GM21526 (cell line): ENCODE measurements around the gene COA7.

Experiments used
- ATAC-seq: cut with Tn5 transposase; IDR thresholded peaks from one replicate; pipeline ENCODE4 v1.9.1; 2021; ENCODE audit warnings: moderate library complexity; ENCODE audit not compliant: unreplicated experiment, low FRiP score

The COA7 gene

DNA sequence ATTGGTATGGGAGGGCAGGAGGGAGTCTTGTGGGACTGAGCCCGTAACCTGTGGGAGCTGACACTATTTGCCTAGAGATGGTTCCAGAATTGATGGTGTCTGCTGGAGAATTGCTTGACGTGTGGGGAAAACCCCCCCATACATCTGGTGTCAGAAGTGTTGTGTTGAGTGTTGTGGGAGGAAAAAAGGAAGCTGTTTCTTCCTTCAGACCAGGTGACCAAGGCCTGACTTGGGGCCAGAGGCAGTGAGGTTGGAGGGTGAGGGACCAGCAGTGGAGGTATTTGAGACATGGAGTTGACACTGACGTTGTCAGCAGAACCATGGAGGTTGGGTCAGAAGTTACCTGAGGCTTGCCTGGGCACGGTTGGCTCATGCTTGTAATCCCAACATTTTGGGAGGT is 56.8 kb downstream of the COA7 start:
- no peak for ATAC-seq

DNA sequence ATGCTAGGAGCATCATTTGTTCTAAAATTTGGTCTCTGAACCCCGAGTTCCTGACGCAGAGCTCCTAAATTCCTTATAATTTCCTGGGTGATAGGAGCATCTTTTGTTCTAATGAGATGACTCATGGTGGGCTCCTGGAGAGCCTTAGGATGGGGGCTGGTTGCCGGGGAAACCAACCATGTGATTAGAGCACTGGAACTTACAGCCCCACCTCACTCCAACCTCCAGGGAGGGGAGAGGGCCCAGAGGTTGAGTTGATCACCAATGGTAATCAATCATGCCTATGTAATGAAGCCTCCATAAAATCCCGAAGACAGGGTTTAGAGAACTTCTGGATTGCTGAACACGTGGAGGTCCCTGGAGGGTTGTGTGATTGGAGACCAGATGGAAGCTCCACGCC is 57.5 kb downstream of the COA7 start:
- no peak for ATAC-seq

DNA sequence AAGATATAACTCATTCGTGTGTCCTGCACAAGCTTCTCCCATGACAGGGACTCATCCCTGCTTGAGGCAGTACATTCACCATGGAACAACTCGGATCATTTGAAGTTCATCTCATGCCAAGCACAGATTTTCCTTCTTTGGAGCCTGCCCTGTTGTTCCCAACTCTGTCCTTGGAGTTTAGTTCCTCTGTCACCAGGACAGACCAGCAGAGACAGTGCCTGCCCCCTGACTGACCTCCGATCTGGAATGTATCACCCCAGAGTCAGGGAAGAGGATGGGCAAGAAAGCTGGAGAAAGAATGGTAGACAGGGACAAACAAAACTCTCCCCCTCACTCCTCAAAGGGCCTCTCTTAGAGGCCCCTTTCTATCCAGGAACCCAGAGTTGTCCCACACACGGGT is 60.2 kb downstream of the COA7 start:
- no peak for ATAC-seq

DNA sequence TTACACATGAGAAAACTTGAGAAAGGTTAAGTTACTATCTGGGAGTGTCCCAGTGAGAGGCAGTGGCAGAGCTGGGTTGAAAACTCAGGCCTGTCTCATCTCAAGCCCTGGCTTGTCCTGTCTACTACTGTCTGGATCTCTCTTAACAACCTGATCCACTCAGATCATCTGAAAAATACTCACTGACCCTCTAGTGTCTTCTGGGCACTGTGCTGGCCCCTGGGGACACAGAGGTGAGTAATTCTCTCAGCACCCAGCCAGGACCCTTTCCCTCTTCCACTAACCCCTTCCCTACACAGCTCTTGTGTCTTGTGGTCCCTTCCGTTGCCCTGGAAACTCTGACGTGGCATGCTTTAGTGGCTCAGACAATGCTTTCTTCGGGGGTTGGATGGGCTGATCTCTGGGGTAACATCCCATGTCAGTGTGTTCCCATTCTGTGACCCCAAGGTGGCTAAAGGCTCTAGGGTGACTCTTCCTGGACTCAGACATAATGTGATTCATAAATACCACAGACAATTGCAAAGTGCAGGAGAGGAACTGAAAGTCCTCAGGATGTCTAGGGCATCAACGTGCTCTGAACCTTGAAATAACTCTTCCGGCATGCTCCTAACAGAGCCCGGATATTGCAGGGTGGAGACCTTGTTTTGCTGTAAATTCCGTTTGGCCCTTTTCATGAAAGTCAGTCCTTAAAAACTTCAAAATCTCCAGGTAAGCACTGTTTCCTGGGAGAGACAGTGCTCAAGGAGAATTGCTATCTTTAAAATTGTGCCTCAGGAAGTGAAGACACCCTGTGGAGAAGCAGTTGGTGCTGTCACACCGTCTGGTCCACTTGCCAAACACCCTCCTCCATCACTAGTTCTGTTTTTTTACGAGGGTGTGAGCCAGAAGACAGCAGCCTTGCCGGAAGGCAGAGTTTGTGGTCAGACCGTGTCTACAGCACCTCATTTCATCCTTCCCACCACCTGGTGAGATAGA is 61.1 kb downstream of the COA7 start:
- ATAC-seq: peak; percentile 76

DNA sequence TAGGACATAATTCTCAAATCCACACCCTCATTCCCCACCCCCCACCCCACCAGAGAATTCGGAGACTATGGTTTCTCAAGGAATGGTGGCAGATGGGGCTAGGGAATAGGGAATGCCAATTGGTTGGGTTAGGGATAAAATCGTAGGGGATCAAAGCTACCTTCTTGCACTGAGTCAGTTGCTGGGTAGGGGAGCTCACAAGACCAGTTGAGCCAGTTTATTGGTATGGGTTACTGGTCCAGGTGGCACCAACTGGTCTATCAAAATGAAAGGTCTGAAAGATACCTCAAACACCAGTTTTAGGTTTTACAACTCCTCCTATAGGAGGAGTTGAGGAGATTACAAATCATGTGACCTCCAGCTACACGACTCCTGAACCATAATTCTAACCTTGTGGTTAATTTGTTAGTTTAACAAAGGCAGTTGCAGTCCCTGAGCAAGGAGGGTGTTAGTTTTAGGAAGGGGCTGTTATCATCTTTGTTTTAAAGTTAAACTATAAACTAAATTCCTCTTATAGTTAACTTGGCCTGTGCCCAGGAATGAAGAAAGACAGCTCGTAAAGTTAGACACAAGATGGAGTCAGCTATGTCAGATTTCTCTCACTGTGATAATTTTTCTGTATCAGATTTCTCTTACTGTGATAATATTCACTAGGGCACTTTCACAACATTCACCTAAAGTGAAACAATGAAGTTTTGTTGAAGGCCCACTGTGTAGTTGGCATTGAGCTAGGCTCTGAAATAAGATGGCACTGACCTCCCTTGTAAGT is 62.6 kb downstream of the COA7 start:
- ATAC-seq: no peak
